Osteocyte (in vitro differentiated cells): ENCODE data around the gene ZPR1. TPM values are rescaled to one million over a fixed set of nuclear protein-coding genes. Genes with fewer than 3 reads are reported as not detected.

Experiments
- DNase-seq: peaks from one replicate; pipeline ENCODE4 v3.0.0; 2021; ENCODE audit warnings: mixed read lengths; ENCODE audit not compliant: unreplicated experiment; ENCODE audit errors: extremely low spot score
- H3K27ac Mint-ChIP-seq: one replicate; pipeline ENCODE4 v1.8.0; 2021; ENCODE audit warnings: mild to moderate bottlenecking, mixed read lengths; ENCODE audit not compliant: unreplicated experiment
- H3K27me3 Mint-ChIP-seq: one replicate; pipeline ENCODE4 v1.8.0; 2021; ENCODE audit warnings: mixed read lengths; ENCODE audit not compliant: unreplicated experiment
- H3K36me3 Mint-ChIP-seq: one replicate; pipeline ENCODE4 v1.8.0; 2021; ENCODE audit warnings: mixed read lengths; ENCODE audit not compliant: unreplicated experiment
- H3K4me1 Mint-ChIP-seq: one replicate; pipeline ENCODE4 v1.8.0; 2021; ENCODE audit warnings: mixed read lengths; ENCODE audit not compliant: unreplicated experiment
- H3K4me3 Mint-ChIP-seq: one replicate; pipeline ENCODE4 v1.8.0; 2021; ENCODE audit warnings: mild to moderate bottlenecking, moderate library complexity, mixed read lengths; ENCODE audit not compliant: unreplicated experiment
- H3K9me3 Mint-ChIP-seq: one replicate; pipeline ENCODE4 v1.8.0; 2021; ENCODE audit warnings: mixed read lengths; ENCODE audit not compliant: unreplicated experiment
- CTCF ChIP-seq: fragments of 200-600 bp; sonication (generic); IDR thresholded peaks from 2 replicates; pipeline ENCODE4 v1.5.0; 2021; ENCODE audit warnings: antibody characterized with exemption, mild to moderate bottlenecking, moderate library complexity
- total RNA-seq: library from RNA; stranded (reverse); gene quantifications from 2 replicates; pipeline ENCODE4 v1.2.1, GENCODE V29; 2021

The ZPR1 gene
- total RNA-seq, 1 donor from 2014 or later, result 35.1 TPM

- Mint-ChIP-seq H3K9me3 (no peaks in the 10 kb centered on the region), H3K4me1 (peaks cover 11% of the 10 kb centered on the region), H3K36me3 (no peaks in the 10 kb centered on the region), H3K27ac (no peak overlapping the region), H3K4me3 (no peak overlapping the region), H3K27me3 (no peaks in the 10 kb centered on the region)
- TF ChIP-seq CTCF, result no peak
- no peak for DNase-seq
Measured at GRCh38 chr11:116833816-116834534, 46.2 kb upstream of the ZPR1 start.

GRCh38 chr11:116833491-116833815, 45.6 kb upstream of the ZPR1 start:
- no peak for DNase-seq
- no peaks in the 10 kb centered on the region for H3K36me3 Mint-ChIP-seq
- no peak for TF ChIP-seq CTCF
- no peaks in the 10 kb centered on the region for H3K9me3 Mint-ChIP-seq
- H3K4me3 Mint-ChIP-seq, result no peak overlapping the region
- peaks cover 16% of the 10 kb centered on the region for H3K4me1 Mint-ChIP-seq
- H3K27me3 Mint-ChIP-seq, result no peaks in the 10 kb centered on the region
- no peak overlapping the region for H3K27ac Mint-ChIP-seq

GRCh38 chr11:116832350-116833290, 44.8 kb upstream of the ZPR1 start:
- peaks cover 20% of the 10 kb centered on the region for H3K4me1 Mint-ChIP-seq
- H3K27ac Mint-ChIP-seq, result no peak overlapping the region
- no peak overlapping the region for H3K4me3 Mint-ChIP-seq
- DNase-seq, result no peak
- no peaks in the 10 kb centered on the region for H3K27me3 Mint-ChIP-seq
- no peaks in the 10 kb centered on the region for H3K36me3 Mint-ChIP-seq
- no peaks in the 10 kb centered on the region for H3K9me3 Mint-ChIP-seq
- TF ChIP-seq CTCF, result no peak

GRCh38 chr11:116831790-116832349, 44.0 kb upstream of the ZPR1 start:
- Mint-ChIP-seq H3K9me3 (no peaks in the 10 kb centered on the region), H3K4me1 (peaks cover 20% of the 10 kb centered on the region), H3K27ac (no peak overlapping the region), H3K27me3 (no peaks in the 10 kb centered on the region), H3K4me3 (no peak overlapping the region), H3K36me3 (no peaks in the 10 kb centered on the region)
- TF ChIP-seq CTCF, result no peak
- DNase-seq, result no peak
